GM18499 (cell line): ENCODE measurements around the gene SCART1.
"Not testable (repeated sequence)": the region's sequence is repeated elsewhere in the genome, so short reads cannot be mapped to it uniquely, and the experiment has no call there.

Experiments used
- ATAC-seq: cut with Tn5 transposase; IDR thresholded peaks from one replicate; pipeline ENCODE4 v1.9.1; 2021; ENCODE audit warnings: moderate number of reproducible peaks; ENCODE audit not compliant: insufficient read depth, unreplicated experiment

Gene SCART1

GRCh38 chr10:133467286-133467911 is 13.7 kb downstream of the SCART1 start:
- no peak for ATAC-seq

GRCh38 chr10:133469205-133469604 is 15.5 kb downstream of the SCART1 start:
- ATAC-seq = not testable (repeated sequence)

- ATAC-seq = no peak
Observed at GRCh38 chr10:133471300-133472109, 17.8 kb downstream of the SCART1 start.

- no peak for ATAC-seq
Observed at GRCh38 chr10:133473270-133473669, 19.5 kb downstream of the SCART1 start.

- no peak for ATAC-seq
Observed at GRCh38 chr10:133474027-133474426, 20.3 kb downstream of the SCART1 start.

- no peak for ATAC-seq
Observed at GRCh38 chr10:133474665-133475424, 21.1 kb downstream of the SCART1 start.

GRCh38 chr10:133475425-133475734 is 21.6 kb downstream of the SCART1 start:
- no peak for ATAC-seq

- ATAC-seq = no peak
Observed at GRCh38 chr10:133475821-133476640, 22.3 kb downstream of the SCART1 start.

GRCh38 chr10:133476641-133476990 is 22.9 kb downstream of the SCART1 start:
- ATAC-seq = no peak

- no peak for ATAC-seq
Observed at GRCh38 chr10:133481086-133481643, 27.4 kb downstream of the SCART1 start.

- ATAC-seq = no peak
Observed at GRCh38 chr10:133481657-133482056, 27.9 kb downstream of the SCART1 start.

- ATAC-seq = no peak
Observed at GRCh38 chr10:133484818-133485217, 31.1 kb downstream of the SCART1 start.

GRCh38 chr10:133487085-133487484 is 33.3 kb downstream of the SCART1 start:
- ATAC-seq = no peak

- ATAC-seq = no peak
Observed at GRCh38 chr10:133488354-133488753, 34.6 kb downstream of the SCART1 start.

- ATAC-seq = no peak
Observed at GRCh38 chr10:133489816-133490588, 36.3 kb downstream of the SCART1 start.

GRCh38 chr10:133493562-133493961 is 39.8 kb downstream of the SCART1 start:
- ATAC-seq = not testable (repeated sequence)

GRCh38 chr10:133497363-133497762 is 43.6 kb downstream of the SCART1 start:
- not testable (repeated sequence) for ATAC-seq

- not testable (repeated sequence) for ATAC-seq
Observed at GRCh38 chr10:133499176-133499575, 45.4 kb downstream of the SCART1 start.

GRCh38 chr10:133500897-133501296 is 47.2 kb downstream of the SCART1 start:
- ATAC-seq = not testable (repeated sequence)
